MCF 10A (cell line): ENCODE results near the gene MGAT3. TPM values are rescaled to one million over a fixed set of nuclear protein-coding genes. Genes with fewer than 3 reads are reported as not detected.

Experiments
- BruUV-seq: library from RNA; stranded (reverse); fragments of 400-500 nt; replicated peaks from 2 replicates; lab custom pipeline; 2021; lab: Mats Ljungman, UMichigan
- CTCF ChIA-PET: fragments of 300-600 bp; sonication (Branson Sonifier 250); formaldehyde crosslinking; extraction: SDS; loops from one replicate; lab custom pipeline; 2021; ENCODE audit warnings: antibody characterized with exemption, inconsistent platforms; lab: Yijun Ruan, JAX
- POLR2A ChIA-PET: fragments of 300-600, 350-650 bp; sonication (Branson Sonifier 250); formaldehyde crosslinking; extraction: SDS; loops from one replicate; lab custom pipeline; 2020; ENCODE audit warnings: antibody characterized with exemption, inconsistent platforms; lab: Yijun Ruan, JAX
- DNase-seq: peaks from one replicate; pipeline ENCODE4 v3.0.0-alpha.2; 2018; ENCODE audit not compliant: unreplicated experiment
- H3K27ac Mint-ChIP-seq: one replicate; pipeline ENCODE4 v1.8.0; 2022; ENCODE audit warnings: mild to moderate bottlenecking, low read depth, mixed read lengths; ENCODE audit not compliant: unreplicated experiment
- H3K27me3 Mint-ChIP-seq: one replicate; pipeline ENCODE4 v1.8.0; 2022; ENCODE audit warnings: mixed read lengths; ENCODE audit not compliant: insufficient read depth, unreplicated experiment
- H3K36me3 Mint-ChIP-seq: one replicate; pipeline ENCODE4 v1.8.0; 2022; ENCODE audit warnings: mild to moderate bottlenecking, moderate library complexity, mixed read lengths; ENCODE audit not compliant: insufficient read depth, unreplicated experiment
- H3K4me1 Mint-ChIP-seq: one replicate; pipeline ENCODE4 v1.8.0; 2022; ENCODE audit warnings: mixed read lengths; ENCODE audit not compliant: insufficient read depth, unreplicated experiment
- H3K4me3 Mint-ChIP-seq: one replicate; pipeline ENCODE4 v1.8.0; 2022; ENCODE audit warnings: mild to moderate bottlenecking, moderate library complexity, mixed read lengths; ENCODE audit not compliant: unreplicated experiment
- H3K9me3 Mint-ChIP-seq: one replicate; pipeline ENCODE4 v1.8.0; 2022; ENCODE audit warnings: mixed read lengths; ENCODE audit not compliant: unreplicated experiment
- CTCF ChIP-seq: fragments of 200-600 bp; IDR thresholded peaks from one replicate; pipeline ENCODE4 v1.8.0; 2022; ENCODE audit warnings: antibody characterized with exemption, mild to moderate bottlenecking; ENCODE audit not compliant: unreplicated experiment
- intact Hi-C: fragments of 100-400 bp; cut with micrococcal nuclease; formaldehyde crosslinking; loops from 2 replicates; pipeline ENCODE4 v1.14.1; 2022
- total RNA-seq: library from RNA; stranded (reverse); gene quantifications from 2 replicates; pipeline ENCODE4 v1.2.3, GENCODE V29; 2022

The MGAT3 gene
- total RNA-seq, 1 experiment from 2014 or later, result not detected

- peaks cover 14% of the 10 kb centered on the region for H3K4me1 Mint-ChIP-seq
- peaks cover 79% of the 10 kb centered on the region for H3K36me3 Mint-ChIP-seq
- peak overlapping the region; percentile 93 for H3K4me3 Mint-ChIP-seq
- no TSS peak for BruUV-seq
- H3K27ac Mint-ChIP-seq, result peak overlapping the region; percentile 100
- intact Hi-C loops, result no loop called here
- DNase-seq, result no peak
- no peaks in the 10 kb centered on the region for H3K9me3 Mint-ChIP-seq
- ChIA-PET CTCF (interaction anchor here (0.6 to 3.7 kb wide), 5 partner anchors 12 to 815 kb away, joined by 3 to 19 read pairs (median 3); no protein-coding TSS in a partner anchor), POLR2A (interaction anchor here (0.6 to 3.8 kb wide), 9 partner anchors 11 to 829 kb away, joined by 3 to 45 read pairs (median 4); partner anchors contain the start of genes MIEF1 and RPL3)
- no peak for TF ChIP-seq CTCF
- no peaks in the 10 kb centered on the region for H3K27me3 Mint-ChIP-seq
Measured at GRCh38 chr22:39518144-39518786, 61.5 kb downstream of the MGAT3 start.

GRCh38 chr22:39518996-39519680 lies 62.3 kb downstream of the MGAT3 start:
- Mint-ChIP-seq H3K27me3 (no peaks in the 10 kb centered on the region), H3K4me3 (peak overlapping the region; percentile 93), H3K27ac (peak overlapping the region; percentile 100), H3K36me3 (peaks cover 79% of the 10 kb centered on the region), H3K9me3 (no peaks in the 10 kb centered on the region), H3K4me1 (peaks cover 17% of the 10 kb centered on the region)
- BruUV-seq, result TSS peak; percentile 82
- TF ChIP-seq CTCF, result no peak
- DNase-seq, result no peak
- CTCF ChIA-PET, result interaction anchor here (0.5 to 3.7 kb wide), 4 partner anchors 11 to 825 kb away, joined by 3 to 19 read pairs (median 4); no protein-coding TSS in a partner anchor
- POLR2A ChIA-PET, result interaction anchor here (0.6 to 6.1 kb wide), 36 partner anchors 8 to 1104 kb away, joined by 3 to 102 read pairs (median 6); partner anchors contain the start of genes ADSL, CBX6, MIEF1 and RPL3
- intact Hi-C loops, result no loop called here

GRCh38 chr22:39519681-39520225 lies 62.9 kb downstream of the MGAT3 start:
- POLR2A ChIA-PET, result interaction anchor here (0.5 to 6.1 kb wide), 45 partner anchors 8 to 1739 kb away, joined by 3 to 102 read pairs (median 5); partner anchors contain the start of genes ADSL, CBX6, MIEF1 and RPL3
- DNase-seq, result peak; percentile 98

More at GRCh38 chr22:39519681-39520225, 62.9 kb downstream of the MGAT3 start:
- Mint-ChIP-seq H3K36me3 (peaks cover 79% of the 10 kb centered on the region), H3K4me3 (peak overlapping the region; percentile 93), H3K9me3 (no peaks in the 10 kb centered on the region), H3K27me3 (no peaks in the 10 kb centered on the region), H3K4me1 (peaks cover 21% of the 10 kb centered on the region), H3K27ac (peak overlapping the region; percentile 100)
- TF ChIP-seq CTCF, result peak; percentile 22
- BruUV-seq, result no TSS peak
- CTCF ChIA-PET, result interaction anchor here (0.5 to 1.4 kb wide), 4 partner anchors 9 to 824 kb away, joined by 3 to 9 read pairs (median 4); no protein-coding TSS in a partner anchor
- intact Hi-C loops, result loop anchor here (2.0 to 10.0 kb wide), 3 partner anchors 17 to 345 kb away; partner anchors contain the start of genes MIEF1 and RPL3
